GM23248 (cell line): ENCODE data around the gene C13orf42.

Experiments
- EZH2 ChIP-seq: fragments of 200-600 bp; sonication (generic); IDR thresholded peaks from 2 replicates; pipeline ENCODE4 v1.6.1; 2018; ENCODE audit warnings: antibody characterized with exemption, mild to moderate bottlenecking; ENCODE audit not compliant: insufficient read depth, poor library complexity, severe bottlenecking
- EZH2phosphoT487 ChIP-seq: fragments of 200-600 bp; sonication (generic); IDR thresholded peaks from 2 replicates; pipeline ENCODE4 v1.6.1; 2018; ENCODE audit warnings: antibody characterized with exemption, moderate library complexity, mild to moderate bottlenecking, low read depth; ENCODE audit not compliant: insufficient read depth

DNA sequence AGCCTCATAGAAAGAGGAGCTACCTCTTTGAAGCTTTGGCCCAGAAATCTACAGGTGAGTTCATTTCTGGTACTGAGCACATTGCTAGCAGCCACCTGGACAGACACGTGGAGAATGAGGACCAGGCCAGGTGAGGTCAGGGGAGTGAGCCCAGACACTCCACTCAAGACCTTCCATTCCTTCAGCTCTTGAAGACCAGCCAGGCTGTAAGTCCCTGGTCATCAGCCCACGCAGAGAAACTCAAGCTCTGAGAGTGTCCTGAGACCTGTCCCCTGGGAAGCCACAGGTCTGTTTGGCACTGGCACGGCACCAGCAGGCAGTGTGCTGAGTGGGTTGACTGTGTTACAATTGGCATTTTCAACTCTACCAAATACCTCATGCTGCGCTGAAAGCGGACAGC lies 27.4 kb downstream of the C13orf42 start:
- TF ChIP-seq EZH2 = no peak
- no peak for TF ChIP-seq EZH2phosphoT487
